IPS DF 19.7 (cell line): ENCODE results near the gene ASTN2.

ENCODE experiments used
- DNase-seq: peaks from one replicate; pipeline ENCODE4 v3.0.0-alpha.2; 2013; ENCODE audit warnings: low read depth, low spot score

Gene ASTN2

GRCh38 chr9:116525611-116526010, 889.2 kb downstream of the ASTN2 start:
- no peak for DNase-seq

GRCh38 chr9:116524778-116525470, 889.9 kb downstream of the ASTN2 start:
- no peak for DNase-seq

GRCh38 chr9:116520218-116520617, 894.6 kb downstream of the ASTN2 start:
- no peak for DNase-seq

- DNase-seq: no peak
These were observed 898.4 kb downstream of the ASTN2 start for GRCh38 chr9:116516456-116516855.

DNA sequence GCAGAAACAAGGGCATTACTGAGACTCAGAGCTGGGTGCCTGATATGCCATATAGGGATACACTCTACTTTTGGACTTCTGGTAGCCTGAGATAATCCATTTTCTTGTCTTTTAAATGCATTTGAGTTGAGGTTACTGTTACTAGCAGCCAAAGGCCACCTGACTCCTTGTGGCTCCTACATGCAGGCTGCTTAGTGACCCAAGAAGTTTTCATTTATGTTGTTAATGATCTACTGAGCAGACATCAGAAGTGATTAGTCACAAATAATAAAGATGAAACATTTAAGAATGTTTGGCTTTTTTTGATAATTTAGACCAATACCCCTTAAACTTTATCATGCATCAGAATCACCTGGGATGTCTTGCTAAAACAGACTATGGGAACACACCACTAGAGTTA, 899.3 kb downstream of the ASTN2 start:
- no peak for DNase-seq

GRCh38 chr9:116506685-116507084, 908.2 kb downstream of the ASTN2 start:
- DNase-seq: no peak

DNA sequence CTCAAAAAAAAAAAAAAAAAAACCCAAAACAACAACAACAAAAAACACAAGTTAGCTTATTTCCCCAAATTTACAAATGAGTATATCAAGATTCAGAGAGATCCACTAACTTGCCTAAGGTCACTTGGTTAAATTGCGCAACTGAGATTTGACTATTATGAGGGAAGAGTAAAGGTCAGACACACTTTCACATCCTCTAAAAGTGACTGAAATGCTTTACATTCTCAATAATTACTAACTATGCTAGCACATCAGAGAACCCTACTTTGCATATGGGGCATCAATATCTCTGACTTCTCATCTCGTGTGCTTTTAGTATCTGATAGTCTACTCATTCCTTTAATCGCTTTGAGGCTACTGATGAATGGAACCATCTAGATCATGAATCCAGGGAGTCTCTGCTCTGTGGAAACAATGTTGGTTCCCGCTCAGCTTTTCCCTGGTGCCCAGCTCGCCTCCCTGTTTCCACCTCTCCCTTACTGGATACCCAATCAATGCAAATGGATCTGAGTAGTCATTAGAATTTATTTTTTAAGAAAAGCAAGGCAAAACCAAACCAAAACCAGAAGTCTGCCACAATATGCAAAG, 909.9 kb downstream of the ASTN2 start:
- no peak for DNase-seq

DNA sequence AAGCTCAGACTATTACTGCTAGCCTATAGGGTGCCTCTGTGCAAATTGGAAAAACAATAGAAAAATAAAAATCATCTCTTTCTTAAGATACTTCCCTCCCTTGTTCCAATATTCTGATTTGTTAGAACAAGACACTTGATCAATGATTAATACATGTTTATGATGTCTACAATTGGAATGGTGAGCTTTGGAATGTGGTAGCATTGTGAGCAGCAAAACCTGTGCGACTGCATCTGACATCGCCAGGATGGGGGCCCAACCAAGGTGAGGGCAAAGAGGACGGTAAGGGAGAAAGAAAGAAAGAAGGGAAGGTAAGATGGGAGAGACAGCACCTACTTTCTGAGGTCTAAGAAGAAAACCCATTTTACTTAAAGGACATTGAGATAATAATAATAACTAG, 910.8 kb downstream of the ASTN2 start:
- DNase-seq: no peak

- no peak for DNase-seq
These were observed 912.1 kb downstream of the ASTN2 start for GRCh38 chr9:116502746-116503145.

- no peak for DNase-seq
These were observed 913.0 kb downstream of the ASTN2 start for GRCh38 chr9:116501871-116502270.

DNA sequence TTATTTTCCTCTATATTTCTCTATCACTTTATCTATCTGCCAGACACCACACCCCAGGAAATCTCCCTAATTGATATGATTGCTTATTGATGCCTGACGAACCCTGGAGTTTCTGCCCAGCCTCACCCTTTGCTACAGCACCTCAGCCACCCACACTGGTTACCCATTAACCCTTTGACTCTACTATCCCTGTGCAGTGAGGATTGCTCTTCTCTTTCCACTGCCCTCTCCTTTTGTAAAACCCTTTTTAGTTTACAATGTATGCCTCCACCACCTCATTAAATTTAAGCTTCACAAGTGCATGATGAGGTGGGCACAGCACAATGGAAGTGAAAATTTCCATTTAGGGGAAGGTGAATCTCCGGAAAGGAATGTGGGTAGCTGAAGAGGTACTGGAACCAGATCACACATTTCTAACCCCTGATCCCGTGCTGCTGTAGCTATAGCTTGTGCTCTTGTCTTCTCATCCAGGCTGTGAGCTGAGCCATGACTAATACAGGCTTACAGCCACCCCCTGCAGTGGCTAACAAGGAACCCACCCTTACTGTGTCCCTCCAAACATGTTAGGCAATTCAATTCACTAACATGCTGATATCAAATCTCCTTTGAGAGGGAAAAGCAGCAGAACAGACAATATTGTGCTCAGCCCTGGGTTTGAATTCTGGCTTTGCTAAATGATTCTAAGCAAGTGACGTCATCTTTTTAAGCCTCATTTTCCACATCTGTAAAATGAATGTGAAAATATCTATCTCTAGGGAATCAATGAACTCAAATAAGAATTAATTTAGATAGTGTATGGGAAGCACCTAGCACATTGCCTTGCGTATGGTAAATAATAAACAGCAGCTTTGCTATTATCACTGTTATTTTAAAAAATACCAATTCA, 914.6 kb downstream of the ASTN2 start:
- no peak for DNase-seq

DNA sequence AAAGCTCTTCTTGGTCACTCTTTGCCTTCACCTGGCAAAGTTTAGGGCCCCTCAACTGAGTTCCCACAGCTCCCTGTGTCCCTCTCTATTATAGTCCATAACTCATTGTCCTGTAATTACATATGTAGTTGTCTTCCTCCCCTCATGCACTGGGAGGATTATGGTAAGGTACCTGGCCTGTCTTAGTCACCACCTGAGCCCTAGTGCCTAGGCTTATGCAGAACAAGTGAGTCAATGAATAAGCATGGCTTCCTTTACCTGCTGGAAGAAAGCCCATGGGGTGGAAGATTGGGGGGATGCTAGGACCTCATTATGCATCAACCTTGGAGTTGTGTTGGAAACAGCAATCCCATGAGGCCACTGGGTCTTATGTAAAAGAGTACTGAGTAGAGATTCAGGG, 915.4 kb downstream of the ASTN2 start:
- no peak for DNase-seq

DNA sequence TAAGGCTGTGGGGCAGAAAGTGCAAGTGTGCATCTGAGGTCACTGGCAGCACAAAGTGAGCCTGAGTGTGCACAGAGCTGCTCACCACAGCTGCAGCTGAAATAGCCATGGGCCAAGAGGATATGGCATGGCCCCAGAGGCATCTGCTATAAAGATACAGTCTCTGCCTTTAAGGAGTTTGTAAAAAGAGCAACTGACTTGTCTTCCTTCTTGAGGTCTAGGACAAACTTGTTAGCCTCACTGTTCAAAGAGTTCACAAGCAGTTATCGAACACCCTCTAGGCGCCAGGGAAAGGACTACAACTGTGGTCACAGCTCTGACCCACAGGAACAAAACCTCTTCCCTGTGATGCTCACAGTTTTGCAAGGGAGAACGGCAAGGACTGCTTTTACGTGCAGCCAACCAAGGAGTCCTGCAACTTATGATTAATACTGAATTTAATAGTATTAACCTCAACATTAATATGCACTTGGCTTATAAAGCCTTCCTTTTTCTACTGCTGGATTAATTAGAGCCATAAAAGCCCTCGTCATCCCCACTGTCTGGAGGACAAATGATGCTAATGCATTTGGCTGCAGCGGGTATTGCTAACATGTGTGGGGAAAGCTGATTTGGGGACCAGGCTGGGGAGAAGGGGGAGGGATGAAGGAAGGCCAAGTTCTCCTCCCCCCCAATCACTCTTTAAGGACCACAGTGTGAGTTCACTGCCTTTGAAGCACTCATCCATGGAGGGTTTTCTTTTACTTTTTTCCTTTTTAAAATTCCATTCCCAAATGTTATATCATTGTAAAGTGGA, 917.6 kb downstream of the ASTN2 start:
- DNase-seq: no peak

GRCh38 chr9:116496167-116496566, 918.7 kb downstream of the ASTN2 start:
- no peak for DNase-seq

- DNase-seq: no peak
These were observed 919.1 kb downstream of the ASTN2 start for GRCh38 chr9:116495725-116496124.

GRCh38 chr9:116494815-116495634, 919.8 kb downstream of the ASTN2 start:
- no peak for DNase-seq

DNA sequence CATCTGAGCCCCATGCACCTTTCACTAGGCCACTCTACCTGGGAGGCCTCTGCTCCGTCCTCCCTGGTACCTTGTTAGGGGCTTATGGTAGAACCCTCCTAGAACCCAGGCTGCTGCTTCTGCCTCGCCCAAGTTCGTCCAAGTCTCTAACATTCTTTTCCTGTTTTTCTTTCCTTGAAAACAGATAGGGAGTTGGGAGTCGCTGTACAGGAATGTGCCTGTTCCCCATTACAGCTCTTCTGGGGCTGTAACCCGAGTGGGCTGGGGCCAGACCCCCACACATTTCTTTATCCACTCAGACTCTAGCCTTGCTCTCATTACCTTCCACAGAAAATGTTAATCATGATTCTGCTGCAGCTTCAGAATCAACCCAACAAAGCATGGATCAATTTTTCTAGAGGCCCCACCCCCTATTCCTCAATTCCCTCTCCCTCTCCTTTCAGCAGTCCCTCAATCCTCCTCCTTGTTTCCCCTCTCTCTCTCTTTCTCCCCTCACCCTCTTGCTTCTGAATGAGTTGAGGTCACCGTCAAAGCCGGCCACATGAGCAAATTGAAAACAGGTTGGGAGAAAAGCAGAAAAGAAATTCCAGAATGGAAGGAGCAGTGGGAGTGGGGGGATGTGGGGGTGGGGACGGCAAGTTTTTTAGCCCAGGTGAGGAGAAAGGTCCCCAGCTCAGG, 921.5 kb downstream of the ASTN2 start:
- no peak for DNase-seq

DNA sequence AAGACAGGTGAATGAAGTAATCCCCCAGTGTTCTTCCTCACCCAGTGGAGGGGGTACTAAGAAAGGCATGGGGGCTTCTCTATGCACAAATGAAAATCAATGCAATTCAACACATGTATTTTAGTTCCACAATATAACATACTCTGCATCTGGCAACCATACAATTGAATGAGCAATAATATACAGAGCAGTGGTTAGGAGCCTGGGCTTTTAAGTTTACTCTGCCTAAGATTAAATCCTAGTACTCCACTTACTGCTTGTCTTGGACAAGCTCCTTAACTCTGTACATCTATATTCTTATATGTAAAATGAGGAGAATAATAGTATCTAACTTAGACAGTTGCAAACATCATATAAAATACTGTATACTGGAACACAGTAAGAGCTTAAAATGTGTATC, 923.2 kb downstream of the ASTN2 start:
- no peak for DNase-seq

GRCh38 chr9:116491219-116491618, 923.6 kb downstream of the ASTN2 start:
- DNase-seq: no peak

- no peak for DNase-seq
These were observed 924.5 kb downstream of the ASTN2 start for GRCh38 chr9:116490321-116490720.
